SK-N-SH treated with all-trans-retinoic acid at 6 μM for 48 hours (cell line): ENCODE measurements around the gene ZKSCAN8.

Experiments
- ATAC-seq: fragments of 200-7000 bp; cut with Tn5 transposase; 3 replicates; pipeline ENCODE4 v1.9.1; 2020; ENCODE audit warnings: mild to moderate bottlenecking, moderate library complexity
- ARNTL ChIP-seq: fragments of 450-650 bp; formaldehyde crosslinking; IDR thresholded peaks from 2 replicates; pipeline ENCODE4 v1.5.0; 2020; ENCODE audit warnings: low read depth, mild to moderate bottlenecking, moderate library complexity, borderline replicate concordance
- BACH2 ChIP-seq: fragments of 250-450 bp; sonication (Bioruptor Pico); IDR thresholded peaks from 2 replicates; pipeline ENCODE4 v1.9.0; 2021; ENCODE audit warnings: mild to moderate bottlenecking, borderline replicate concordance
- CSDC2 ChIP-seq: fragments of 250-450 bp; sonication (Bioruptor Pico); IDR thresholded peaks from 2 replicates; pipeline ENCODE4 v1.5.0; 2020; ENCODE audit warnings: mild to moderate bottlenecking, moderate library complexity
- CSRNP3 ChIP-seq: fragments of 250-450 bp; sonication (Bioruptor Pico); IDR thresholded peaks from 2 replicates; pipeline ENCODE4 v1.5.1; 2021; ENCODE audit warnings: mild to moderate bottlenecking, moderate library complexity
- ESRRG ChIP-seq: fragments of 250-450 bp; sonication (Bioruptor Pico); IDR thresholded peaks from 2 replicates; pipeline ENCODE4 v1.6.1; 2021; ENCODE audit warnings: mild to moderate bottlenecking
- GLIS3 ChIP-seq: fragments of 250-450 bp; sonication (Bioruptor Pico); IDR thresholded peaks from 2 replicates; pipeline ENCODE4 v1.5.0; 2020; ENCODE audit warnings: mild to moderate bottlenecking, moderate library complexity
- ISL1 ChIP-seq: fragments of 250-450 bp; sonication (Bioruptor Pico); IDR thresholded peaks from 2 replicates; pipeline ENCODE4 v2.1.2; 2022; ENCODE audit warnings: mild to moderate bottlenecking, moderate library complexity
- OSR1 ChIP-seq: fragments of 250-450 bp; sonication (Bioruptor Pico); IDR thresholded peaks from 2 replicates; pipeline ENCODE4 v1.8.0; 2022; ENCODE audit warnings: moderate library complexity, mild to moderate bottlenecking, inconsistent platforms
- POU6F1 ChIP-seq: fragments of 250-450 bp; sonication (Bioruptor Pico); IDR thresholded peaks from 2 replicates; pipeline ENCODE4 v1.8.0; 2021; ENCODE audit warnings: low read depth, mild to moderate bottlenecking, moderate library complexity, borderline replicate concordance
- PPARA ChIP-seq: fragments of 250-450 bp; sonication (Bioruptor Pico); IDR thresholded peaks from 2 replicates; pipeline ENCODE4 v1.5.0; 2020; ENCODE audit warnings: mild to moderate bottlenecking, borderline replicate concordance
- RARB ChIP-seq: fragments of 250-450 bp; sonication (Bioruptor Pico); IDR thresholded peaks from 2 replicates; pipeline ENCODE4 v1.8.0; 2021; ENCODE audit warnings: mild to moderate bottlenecking, moderate library complexity
- SNAI2 ChIP-seq: fragments of 250-450 bp; sonication (Bioruptor Pico); IDR thresholded peaks from 2 replicates; pipeline ENCODE4 v1.5.0; 2020; ENCODE audit warnings: mild to moderate bottlenecking, moderate library complexity
- TCF4 ChIP-seq: fragments of 250-450 bp; sonication (Bioruptor Pico); IDR thresholded peaks from 2 replicates; pipeline ENCODE4 v1.8.0; 2021; ENCODE audit warnings: mild to moderate bottlenecking, moderate library complexity, borderline replicate concordance
- ZC3H10 ChIP-seq: fragments of 250-450 bp; sonication (Bioruptor Pico); IDR thresholded peaks from 2 replicates; pipeline ENCODE4 v1.5.1; 2021; ENCODE audit warnings: mild to moderate bottlenecking, moderate library complexity
- ZFP3 ChIP-seq: fragments of 250-450 bp; sonication (Bioruptor Pico); IDR thresholded peaks from 2 replicates; pipeline ENCODE4 v1.5.0; 2020; ENCODE audit warnings: mild to moderate bottlenecking, moderate library complexity
- ZFP30 ChIP-seq: fragments of 450-650 bp; formaldehyde crosslinking; IDR thresholded peaks from 2 replicates; pipeline ENCODE4 v1.5.0; 2022; ENCODE audit warnings: mild to moderate bottlenecking, moderate library complexity
- ZNF565 ChIP-seq: fragments of 450-650 bp; formaldehyde crosslinking; conservative IDR thresholded peaks from 2 replicates; pipeline ENCODE4 v1.5.0; 2020; ENCODE audit warnings: low read depth, mild to moderate bottlenecking, moderate library complexity
- ZNF70 ChIP-seq: fragments of 450-650 bp; formaldehyde crosslinking; IDR thresholded peaks from 2 replicates; pipeline ENCODE4 v1.5.0; 2020; ENCODE audit warnings: mild to moderate bottlenecking, moderate library complexity
- ZNF8 ChIP-seq: fragments of 450-650 bp; formaldehyde crosslinking; IDR thresholded peaks from 2 replicates; pipeline ENCODE4 v1.5.0; 2020; ENCODE audit warnings: mild to moderate bottlenecking, moderate library complexity
- TF ChIP-seq, protein P1 (sequence below): fragments of 250-450 bp; sonication (Bioruptor Pico); IDR thresholded peaks from 2 replicates; pipeline ENCODE4 v1.5.0; 2020; ENCODE audit warnings: mild to moderate bottlenecking, moderate library complexity
- TF ChIP-seq, protein P2 (sequence below): fragments of 250-450 bp; sonication (Bioruptor Pico); IDR thresholded peaks from 2 replicates; pipeline ENCODE4 v1.5.1; 2020; ENCODE audit warnings: low read depth, mild to moderate bottlenecking, moderate library complexity

ZKSCAN8 gene

GRCh38 chr6:28145231-28145630 is 3.5 kb downstream of the ZKSCAN8 start:
- TF ChIP-seq CSDC2 (CRISPR knock-in tag) (no peak), ZFP3 (CRISPR knock-in tag) (no peak), ISL1 (CRISPR knock-in tag) (no peak), ARNTL (CRISPR knock-in tag) (no peak), TCF4 (no peak), ZNF70 (CRISPR knock-in tag) (no peak), RARB (CRISPR knock-in tag) (no peak), ZNF8 (no peak), ESRRG (CRISPR knock-in tag) (no peak), ZFP30 (no peak), OSR1 (CRISPR knock-in tag) (no peak)
- TF ChIP-seq, protein P1, sequence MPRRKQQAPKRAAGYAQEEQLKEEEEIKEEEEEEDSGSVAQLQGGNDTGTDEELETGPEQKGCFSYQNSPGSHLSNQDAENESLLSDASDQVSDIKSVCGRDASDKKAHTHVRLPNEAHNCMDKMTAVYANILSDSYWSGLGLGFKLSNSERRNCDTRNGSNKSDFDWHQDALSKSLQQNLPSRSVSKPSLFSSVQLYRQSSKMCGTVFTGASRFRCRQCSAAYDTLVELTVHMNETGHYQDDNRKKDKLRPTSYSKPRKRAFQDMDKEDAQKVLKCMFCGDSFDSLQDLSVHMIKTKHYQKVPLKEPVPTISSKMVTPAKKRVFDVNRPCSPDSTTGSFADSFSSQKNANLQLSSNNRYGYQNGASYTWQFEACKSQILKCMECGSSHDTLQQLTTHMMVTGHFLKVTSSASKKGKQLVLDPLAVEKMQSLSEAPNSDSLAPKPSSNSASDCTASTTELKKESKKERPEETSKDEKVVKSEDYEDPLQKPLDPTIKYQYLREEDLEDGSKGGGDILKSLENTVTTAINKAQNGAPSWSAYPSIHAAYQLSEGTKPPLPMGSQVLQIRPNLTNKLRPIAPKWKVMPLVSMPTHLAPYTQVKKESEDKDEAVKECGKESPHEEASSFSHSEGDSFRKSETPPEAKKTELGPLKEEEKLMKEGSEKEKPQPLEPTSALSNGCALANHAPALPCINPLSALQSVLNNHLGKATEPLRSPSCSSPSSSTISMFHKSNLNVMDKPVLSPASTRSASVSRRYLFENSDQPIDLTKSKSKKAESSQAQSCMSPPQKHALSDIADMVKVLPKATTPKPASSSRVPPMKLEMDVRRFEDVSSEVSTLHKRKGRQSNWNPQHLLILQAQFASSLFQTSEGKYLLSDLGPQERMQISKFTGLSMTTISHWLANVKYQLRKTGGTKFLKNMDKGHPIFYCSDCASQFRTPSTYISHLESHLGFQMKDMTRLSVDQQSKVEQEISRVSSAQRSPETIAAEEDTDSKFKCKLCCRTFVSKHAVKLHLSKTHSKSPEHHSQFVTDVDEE (CRISPR knock-in tag) = no peak
- TF ChIP-seq, protein P2, sequence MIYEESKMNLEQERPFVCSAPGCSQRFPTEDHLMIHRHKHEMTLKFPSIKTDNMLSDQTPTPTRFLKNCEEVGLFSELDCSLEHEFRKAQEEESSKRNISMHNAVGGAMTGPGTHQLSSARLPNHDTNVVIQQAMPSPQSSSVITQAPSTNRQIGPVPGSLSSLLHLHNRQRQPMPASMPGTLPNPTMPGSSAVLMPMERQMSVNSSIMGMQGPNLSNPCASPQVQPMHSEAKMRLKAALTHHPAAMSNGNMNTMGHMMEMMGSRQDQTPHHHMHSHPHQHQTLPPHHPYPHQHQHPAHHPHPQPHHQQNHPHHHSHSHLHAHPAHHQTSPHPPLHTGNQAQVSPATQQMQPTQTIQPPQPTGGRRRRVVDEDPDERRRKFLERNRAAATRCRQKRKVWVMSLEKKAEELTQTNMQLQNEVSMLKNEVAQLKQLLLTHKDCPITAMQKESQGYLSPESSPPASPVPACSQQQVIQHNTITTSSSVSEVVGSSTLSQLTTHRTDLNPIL = no peak
- ATAC-seq = no peak

DNA sequence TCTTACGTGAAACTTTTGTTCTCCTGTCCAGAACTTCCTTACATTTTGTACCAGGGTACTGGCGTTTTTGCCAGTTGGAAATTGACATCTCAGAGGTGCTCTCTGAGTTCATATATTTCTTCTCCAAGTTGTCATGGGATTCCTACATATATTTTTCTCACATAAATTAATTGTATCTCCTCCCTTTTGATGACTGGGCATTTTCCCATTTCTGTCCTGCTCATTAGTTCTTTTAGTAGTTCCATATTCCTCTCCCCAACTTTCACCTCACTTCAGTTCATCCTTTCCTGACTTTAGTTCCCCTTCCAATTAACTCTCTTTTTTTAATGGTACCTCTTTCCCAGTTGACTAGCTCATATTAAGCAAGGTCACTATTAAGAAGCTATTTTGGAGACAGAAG is 10.8 kb downstream of the ZKSCAN8 start:
- TF ChIP-seq ISL1 (CRISPR knock-in tag) (no peak), RARB (CRISPR knock-in tag) (no peak), BACH2 (CRISPR knock-in tag) (no peak), ZNF565 (CRISPR knock-in tag) (no peak), ESRRG (CRISPR knock-in tag) (no peak), OSR1 (CRISPR knock-in tag) (no peak), PPARA (CRISPR knock-in tag) (no peak), GLIS3 (CRISPR knock-in tag) (no peak), ZNF8 (no peak), POU6F1 (CRISPR knock-in tag) (no peak), ZFP30 (no peak), SNAI2 (CRISPR knock-in tag) (no peak), CSDC2 (CRISPR knock-in tag) (no peak), ZFP3 (CRISPR knock-in tag) (no peak)
- TF ChIP-seq, protein P1 (CRISPR knock-in tag) = no peak
- TF ChIP-seq, protein P2 = no peak
- no peak for ATAC-seq

DNA sequence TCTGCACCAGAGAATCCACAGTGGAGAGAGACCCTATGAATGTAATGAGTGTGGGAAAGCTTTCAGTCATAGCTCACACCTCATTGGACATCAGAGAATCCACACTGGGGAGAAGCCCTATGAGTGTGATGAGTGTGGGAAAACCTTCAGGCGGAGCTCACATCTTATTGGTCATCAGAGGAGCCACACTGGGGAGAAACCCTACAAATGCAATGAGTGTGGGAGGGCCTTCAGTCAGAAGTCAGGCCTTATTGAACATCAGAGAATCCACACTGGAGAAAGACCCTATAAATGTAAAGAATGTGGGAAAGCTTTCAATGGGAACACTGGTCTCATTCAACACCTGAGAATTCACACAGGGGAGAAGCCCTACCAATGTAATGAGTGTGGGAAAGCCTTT is 11.9 kb downstream of the ZKSCAN8 start:
- no peak for ATAC-seq
- no peak for TF ChIP-seq ZFP3 (CRISPR knock-in tag)
- TF ChIP-seq ESRRG (CRISPR knock-in tag) = no peak
- no peak for TF ChIP-seq ZNF8
- no peak for TF ChIP-seq CSRNP3 (CRISPR knock-in tag)
- TF ChIP-seq TCF4 = no peak
- no peak for TF ChIP-seq CSDC2 (CRISPR knock-in tag)
- TF ChIP-seq, protein P1 (CRISPR knock-in tag) = no peak
- TF ChIP-seq ZC3H10 (CRISPR knock-in tag) = no peak
- no peak for TF ChIP-seq OSR1 (CRISPR knock-in tag)
- no peak for TF ChIP-seq POU6F1 (CRISPR knock-in tag)
- TF ChIP-seq ZNF565 (CRISPR knock-in tag) = no peak
- no peak for TF ChIP-seq RARB (CRISPR knock-in tag)
